GM19467 (cell line): Measurements from ENCODE around the gene PGM3.

Experiments
- ATAC-seq: cut with Tn5 transposase; IDR thresholded peaks from one replicate; pipeline ENCODE4 v1.9.1; 2021; ENCODE audit warnings: mild to moderate bottlenecking, moderate library complexity; ENCODE audit not compliant: unreplicated experiment

Gene PGM3

GRCh38 chr6:83119742-83120300 is 73.2 kb downstream of the PGM3 start:
- no peak for ATAC-seq

GRCh38 chr6:83117802-83118201 is 75.3 kb downstream of the PGM3 start:
- no peak for ATAC-seq
